SK-N-SH (cell line): Measurements from ENCODE around the gene DIRAS2. TPM values are rescaled to one million over a fixed set of nuclear protein-coding genes. Genes with fewer than 3 reads are reported as not detected.

Experiments used
- CTCF ChIA-PET: fragments of 300-600, 350-600 bp; formaldehyde crosslinking; extraction: SDS; loops from one replicate; lab custom pipeline; 2021; lab: Yijun Ruan, JAX
- POLR2A ChIA-PET: fragments of 350-600 bp; sonication (Branson Sonifier 250); formaldehyde crosslinking; extraction: SDS; loops from one replicate; lab custom pipeline; 2020; ENCODE audit warnings: antibody characterized with exemption, inconsistent platforms; lab: Yijun Ruan, JAX
- DNase-seq: peaks from one replicate; pipeline ENCODE4 v3.0.0; 2012
- H2AFZ ChIP-seq: fragments of 200-600 bp; sonication (generic); 2 replicates; pipeline ENCODE4 v1.8.1; 2016; ENCODE audit warnings: antibody characterized with exemption, mild to moderate bottlenecking, low read depth
- H3F3A ChIP-seq: fragments of 200-600 bp; sonication (generic); replicated peaks from 2 replicates; pipeline ENCODE3; 2016; ENCODE audit warnings: antibody characterized with exemption, mild to moderate bottlenecking; ENCODE audit not compliant: insufficient read depth
- H3K27ac ChIP-seq, 2 experiments: fragments of 200-500 bp in 1 of 2; fragments of 200-600 bp in 1 of 2; sonication (Bioruptor generic) in 1 of 2; sonication (generic), shearing (Covaris generic) in 1 of 2; 2 replicates each; pipeline versions ENCODE4 v1.5.1 to v1.6.1; 2014 to 2016; ENCODE audit warnings: low read depth in 2 of 2, inconsistent platforms in 1 of 2, low read length in 1 of 2, mild to moderate bottlenecking in 1 of 2, mixed read lengths in 1 of 2
- H3K27me3 ChIP-seq: fragments of 200-600 bp; sonication (generic), shearing (Covaris generic); 2 replicates; pipeline ENCODE4 v1.6.1; 2016; ENCODE audit warnings: mixed run types; ENCODE audit not compliant: insufficient read depth
- H3K36me3 ChIP-seq, 2 experiments: fragments of 200-500 bp in 1 of 2; fragments of 200-600 bp in 1 of 2; sonication (Bioruptor generic) in 1 of 2; sonication (generic) in 1 of 2; replicated peaks in 1 of 2; 2 replicates each; pipeline versions ENCODE3 to v1.5.1; 2014 to 2016; ENCODE audit warnings: low read length in 1 of 2, mild to moderate bottlenecking in 1 of 2; ENCODE audit not compliant: insufficient read depth in 2 of 2, control insufficient read depth in 1 of 2
- H3K4me1 ChIP-seq, 2 experiments: fragments of 200-500 bp in 1 of 2; fragments of 200-600 bp in 1 of 2; sonication (Bioruptor generic) in 1 of 2; sonication (generic), shearing (Covaris generic) in 1 of 2; 2 replicates each; pipeline versions ENCODE4 v1.5.1 to v1.6.1; 2014 to 2016; ENCODE audit warnings: low read depth in 1 of 2, low read length in 1 of 2, mixed run types in 1 of 2; ENCODE audit not compliant: insufficient read depth in 2 of 2, control insufficient read depth in 1 of 2
- H3K4me2 ChIP-seq: fragments of 200-600 bp; sonication (generic), shearing (Covaris generic); 2 replicates; pipeline ENCODE4 v1.6.1; 2017; ENCODE audit warnings: mixed run types
- H3K4me3 ChIP-seq, 2 experiments: fragments of 200-500 bp in 1 of 2; fragments of 200-600 bp in 1 of 2; sonication (Bioruptor generic) in 1 of 2; sonication (generic), shearing (Covaris generic) in 1 of 2; 2 replicates each; pipeline versions ENCODE4 v1.5.1 to v1.8.1; 2014 to 2016; ENCODE audit warnings: low read depth in 2 of 2, inconsistent platforms in 1 of 2, low read length in 1 of 2, mild to moderate bottlenecking in 1 of 2, mixed read lengths in 1 of 2, moderate library complexity in 1 of 2
- H3K79me2 ChIP-seq: fragments of 200-600 bp; sonication (generic); 2 replicates; pipeline ENCODE4 v1.8.1; 2017; ENCODE audit warnings: mild to moderate bottlenecking; ENCODE audit not compliant: insufficient read depth
- H3K9ac ChIP-seq: fragments of 200-600 bp; sonication (generic); 2 replicates; pipeline ENCODE4 v1.6.1; 2017; ENCODE audit warnings: mixed run types
- H3K9me2 ChIP-seq: fragments of 200-600 bp; sonication (generic); 2 replicates; pipeline ENCODE4 v1.6.1; 2017; ENCODE audit warnings: mixed run types
- H3K9me3 ChIP-seq: fragments of 200-600 bp; sonication (generic); 2 replicates; pipeline ENCODE4 v1.6.1; 2017; ENCODE audit warnings: mixed run types, mild to moderate bottlenecking, moderate library complexity
- H4K20me1 ChIP-seq: fragments of 200-600 bp; sonication (generic); 2 replicates; pipeline ENCODE4 v1.6.1; 2017; ENCODE audit warnings: mild to moderate bottlenecking, mixed run types; ENCODE audit not compliant: insufficient read depth
- EZH2phosphoT487 ChIP-seq: fragments of 200-600 bp; sonication (generic); IDR thresholded peaks from 2 replicates; pipeline ENCODE4 v1.6.1; 2017; ENCODE audit warnings: low read depth, mixed run types, mild to moderate bottlenecking, antibody characterized with exemption, moderate library complexity, borderline replicate concordance
- FOSL2 ChIP-seq: IDR thresholded peaks from 2 replicates; pipeline ENCODE4 v1.4.0; 2012; ENCODE audit warnings: low read depth, mild to moderate bottlenecking, moderate library complexity, borderline replicate concordance
- FOXM1 ChIP-seq: IDR thresholded peaks from 2 replicates; pipeline ENCODE4 v1.4.0; 2012; ENCODE audit warnings: low read depth, mild to moderate bottlenecking
- GABPA ChIP-seq: IDR thresholded peaks from 2 replicates; pipeline ENCODE4 v1.4.0; 2012; ENCODE audit warnings: low read depth, mild to moderate bottlenecking
- JUND ChIP-seq: IDR thresholded peaks from 2 replicates; pipeline ENCODE4 v1.4.0; 2012
- MAX ChIP-seq: IDR thresholded peaks from 2 replicates; pipeline ENCODE4 v1.4.0; 2012; ENCODE audit warnings: low read depth
- NFIC ChIP-seq: IDR thresholded peaks from 2 replicates; pipeline ENCODE4 v1.4.0; 2012; ENCODE audit warnings: borderline replicate concordance
- POLR2AphosphoS5 ChIP-seq: IDR thresholded peaks from 2 replicates; pipeline ENCODE4 v1.6.1; 2012; ENCODE audit warnings: low read depth, low read length
- RAD21 ChIP-seq: IDR thresholded peaks from 2 replicates; pipeline ENCODE4 v1.6.1; 2012; ENCODE audit warnings: mild to moderate bottlenecking, low read length
- REST ChIP-seq: IDR thresholded peaks from 2 replicates; pipeline ENCODE4 v1.6.1; 2012; ENCODE audit warnings: mild to moderate bottlenecking, low read depth, low read length, moderate library complexity
- RFX5 ChIP-seq: IDR thresholded peaks from 2 replicates; pipeline ENCODE4 v1.6.1; 2012; ENCODE audit warnings: mild to moderate bottlenecking, improper control_type of control experiment, low read length
- RXRA ChIP-seq: IDR thresholded peaks from 2 replicates; pipeline ENCODE4 v1.4.0; 2012; ENCODE audit warnings: low read depth, mild to moderate bottlenecking, borderline replicate concordance
- SIN3A ChIP-seq: IDR thresholded peaks from 2 replicates; pipeline ENCODE4 v1.6.1; 2012; ENCODE audit warnings: low read depth, mild to moderate bottlenecking, low read length, moderate library complexity, borderline replicate concordance
- TAF1 ChIP-seq: IDR thresholded peaks from 2 replicates; pipeline ENCODE4 v1.6.1; 2012; ENCODE audit warnings: low read depth, mild to moderate bottlenecking, low read length, moderate library complexity, borderline replicate concordance
- TEAD4 ChIP-seq: IDR thresholded peaks from 2 replicates; pipeline ENCODE4 v1.4.0; 2012; ENCODE audit warnings: mild to moderate bottlenecking, borderline replicate concordance; ENCODE audit not compliant: insufficient read depth
- USF2 ChIP-seq: fragments of 150-350 bp; IDR thresholded peaks from 2 replicates; pipeline ENCODE4 v1.6.1; 2017; ENCODE audit warnings: antibody characterized with exemption, low read length, low read depth, borderline replicate concordance
- YY1 ChIP-seq: IDR thresholded peaks from 2 replicates; pipeline ENCODE4 v1.4.0; 2012; ENCODE audit warnings: low read depth, mild to moderate bottlenecking
- WGBS: methylation state at CpG from one replicate; pipeline ENCODE4 v1.1.6; 2017; ENCODE audit warnings: low lambda C conversion rate; 5-methylcytosine and 5-hydroxymethylcytosine counted together
- polyA plus RNA-seq, 3 experiments: library from polyadenylated mRNA; depleted of rRNA; stranded (reverse); fragments of >200 nt; gene quantifications; 2 replicates each; pipeline ENCODE4 v1.2.3, GENCODE V29; 2012
- TF ChIP-seq, protein P1 (sequence below): IDR thresholded peaks from 2 replicates; pipeline ENCODE4 v1.4.0; 2012; ENCODE audit warnings: low read depth, borderline replicate concordance
- TF ChIP-seq, protein P2 (sequence below): fragments of 200-600 bp; sonication (generic); IDR thresholded peaks from 2 replicates; pipeline ENCODE4 v1.6.1; 2017; ENCODE audit warnings: antibody characterized with exemption, mild to moderate bottlenecking, moderate library complexity

Gene DIRAS2
- polyA plus RNA-seq, 1 of the 3 experiments (the other 2 are of a cell fraction): not detected

DNA sequence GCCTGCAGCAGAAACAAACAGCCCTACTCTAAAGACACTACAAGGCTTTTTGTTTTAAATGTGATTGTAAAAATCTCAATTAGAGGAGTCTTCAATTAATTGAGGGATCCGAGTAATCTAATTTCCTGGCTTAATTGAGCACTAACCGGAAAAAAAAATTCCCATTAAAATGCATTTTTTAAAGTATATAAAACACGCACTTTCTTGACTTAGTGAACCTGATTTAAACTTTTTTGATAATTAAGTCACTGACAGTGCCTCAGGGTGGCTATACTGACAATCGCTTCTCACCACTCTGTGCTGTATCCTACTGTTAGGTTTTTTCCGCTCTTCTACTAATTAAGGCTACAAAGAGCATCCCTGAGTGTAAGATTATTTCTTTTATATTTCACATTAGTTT lies 44.4 kb downstream of the DIRAS2 start:
- H2AFZ ChIP-seq: no peak overlapping the region
- no peak overlapping the region for H3K9ac ChIP-seq
- POLR2A ChIA-PET: no interaction called here
- TF ChIP-seq TAF1 (no peak), POLR2AphosphoS5 (no peak), SIN3A (no peak), RFX5 (no peak), YY1 (no peak), JUND (no peak), FOSL2 (no peak), MAX (no peak), EZH2phosphoT487 (no peak), USF2 (no peak), REST (no peak), FOXM1 (no peak), NFIC (no peak), TEAD4 (no peak), RAD21 (no peak), GABPA (no peak), RXRA (no peak)
- TF ChIP-seq, protein P1, sequence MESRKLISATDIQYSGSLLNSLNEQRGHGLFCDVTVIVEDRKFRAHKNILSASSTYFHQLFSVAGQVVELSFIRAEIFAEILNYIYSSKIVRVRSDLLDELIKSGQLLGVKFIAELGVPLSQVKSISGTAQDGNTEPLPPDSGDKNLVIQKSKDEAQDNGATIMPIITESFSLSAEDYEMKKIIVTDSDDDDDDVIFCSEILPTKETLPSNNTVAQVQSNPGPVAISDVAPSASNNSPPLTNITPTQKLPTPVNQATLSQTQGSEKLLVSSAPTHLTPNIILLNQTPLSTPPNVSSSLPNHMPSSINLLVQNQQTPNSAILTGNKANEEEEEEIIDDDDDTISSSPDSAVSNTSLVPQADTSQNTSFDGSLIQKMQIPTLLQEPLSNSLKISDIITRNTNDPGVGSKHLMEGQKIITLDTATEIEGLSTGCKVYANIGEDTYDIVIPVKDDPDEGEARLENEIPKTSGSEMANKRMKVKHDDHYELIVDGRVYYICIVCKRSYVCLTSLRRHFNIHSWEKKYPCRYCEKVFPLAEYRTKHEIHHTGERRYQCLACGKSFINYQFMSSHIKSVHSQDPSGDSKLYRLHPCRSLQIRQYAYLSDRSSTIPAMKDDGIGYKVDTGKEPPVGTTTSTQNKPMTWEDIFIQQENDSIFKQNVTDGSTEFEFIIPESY: no peak
- TF ChIP-seq, protein P2, sequence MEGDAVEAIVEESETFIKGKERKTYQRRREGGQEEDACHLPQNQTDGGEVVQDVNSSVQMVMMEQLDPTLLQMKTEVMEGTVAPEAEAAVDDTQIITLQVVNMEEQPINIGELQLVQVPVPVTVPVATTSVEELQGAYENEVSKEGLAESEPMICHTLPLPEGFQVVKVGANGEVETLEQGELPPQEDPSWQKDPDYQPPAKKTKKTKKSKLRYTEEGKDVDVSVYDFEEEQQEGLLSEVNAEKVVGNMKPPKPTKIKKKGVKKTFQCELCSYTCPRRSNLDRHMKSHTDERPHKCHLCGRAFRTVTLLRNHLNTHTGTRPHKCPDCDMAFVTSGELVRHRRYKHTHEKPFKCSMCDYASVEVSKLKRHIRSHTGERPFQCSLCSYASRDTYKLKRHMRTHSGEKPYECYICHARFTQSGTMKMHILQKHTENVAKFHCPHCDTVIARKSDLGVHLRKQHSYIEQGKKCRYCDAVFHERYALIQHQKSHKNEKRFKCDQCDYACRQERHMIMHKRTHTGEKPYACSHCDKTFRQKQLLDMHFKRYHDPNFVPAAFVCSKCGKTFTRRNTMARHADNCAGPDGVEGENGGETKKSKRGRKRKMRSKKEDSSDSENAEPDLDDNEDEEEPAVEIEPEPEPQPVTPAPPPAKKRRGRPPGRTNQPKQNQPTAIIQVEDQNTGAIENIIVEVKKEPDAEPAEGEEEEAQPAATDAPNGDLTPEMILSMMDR: no peak
- TF ChIP-seq, all 33 proteins: peak for 0
- no peaks in the 10 kb centered on the region for H3F3A ChIP-seq
- 53% methylated on average over 5 of the region's 5 CpGs for WGBS
- no peaks in the 10 kb centered on the region for H3K79me2 ChIP-seq
- CTCF ChIA-PET: interaction anchor here (0.6 kb wide), 1 partner anchor 360 kb away, joined by 3 read pairs; no protein-coding TSS in a partner anchor
- H3K27me3 ChIP-seq: no peaks in the 10 kb centered on the region
- no peaks in the 10 kb centered on the region for H4K20me1 ChIP-seq
- no peak overlapping the region for H3K4me2 ChIP-seq
- H3K4me1 ChIP-seq: no peaks in the 10 kb centered on the region
- H3K9me3 ChIP-seq: no peaks in the 10 kb centered on the region
- no peaks in the 10 kb centered on the region for H3K36me3 ChIP-seq
- H3K4me3 ChIP-seq: no peak overlapping the region
- DNase-seq: no peak
- no peaks in the 10 kb centered on the region for H3K9me2 ChIP-seq
- H3K27ac ChIP-seq: no peak overlapping the region
